GM18519 (cell line): Measurements from ENCODE around the gene RNF214.
"Not testable (repeated sequence)": the region's sequence is repeated elsewhere in the genome, so short reads cannot be mapped to it uniquely, and the experiment has no call there.

Source experiments
- ATAC-seq: cut with Tn5 transposase; IDR thresholded peaks from one replicate; pipeline ENCODE4 v1.9.1; 2021; ENCODE audit warnings: mild to moderate bottlenecking, moderate library complexity; ENCODE audit not compliant: unreplicated experiment, low FRiP score

The RNF214 gene

DNA sequence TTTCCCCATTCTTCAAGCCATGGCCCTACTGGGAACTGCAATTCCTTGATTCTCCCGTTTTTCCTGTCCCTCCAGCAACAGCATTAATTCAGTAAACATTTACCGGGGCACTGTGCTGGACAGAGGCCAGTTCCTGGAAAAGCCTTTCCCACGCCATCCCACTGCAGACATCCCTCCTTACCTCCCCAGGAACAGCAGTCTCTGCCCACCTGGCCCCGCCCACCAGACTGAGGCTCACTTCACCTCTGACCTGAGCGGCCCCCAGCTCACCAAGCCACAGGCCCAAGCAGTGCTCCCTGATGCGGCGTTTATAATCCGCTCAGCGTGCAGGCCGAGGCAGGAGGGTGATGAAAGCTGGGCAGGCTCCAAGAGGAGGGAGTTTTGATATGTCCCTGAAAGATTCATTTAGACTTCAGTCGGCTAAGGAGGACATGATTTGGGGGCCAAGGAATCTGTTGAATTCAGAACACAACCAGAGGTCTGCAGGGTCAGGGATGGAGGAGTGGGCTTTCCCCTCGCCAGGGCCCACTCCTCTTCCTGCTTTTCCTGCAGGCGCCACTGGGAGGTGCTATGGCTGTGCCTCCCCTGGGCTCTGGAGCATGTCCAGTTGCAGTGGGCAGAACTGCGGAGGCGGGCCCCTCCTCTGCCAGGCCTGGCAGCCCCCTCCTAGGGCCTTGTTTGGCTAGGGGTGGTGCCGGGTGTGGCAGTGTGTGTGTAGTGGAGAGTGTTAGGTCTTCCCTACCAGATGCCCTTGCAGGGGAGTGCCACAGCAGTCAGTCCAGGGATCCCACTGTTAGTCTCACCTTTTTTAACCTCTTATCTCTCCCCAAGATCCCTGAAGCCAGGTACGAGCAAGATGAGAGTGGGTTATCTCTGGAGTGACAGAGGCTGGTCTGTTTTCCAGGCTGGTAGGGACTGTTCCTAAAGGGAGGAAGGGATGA is 34.7 kb upstream of the RNF214 start:
- ATAC-seq: no peak

DNA sequence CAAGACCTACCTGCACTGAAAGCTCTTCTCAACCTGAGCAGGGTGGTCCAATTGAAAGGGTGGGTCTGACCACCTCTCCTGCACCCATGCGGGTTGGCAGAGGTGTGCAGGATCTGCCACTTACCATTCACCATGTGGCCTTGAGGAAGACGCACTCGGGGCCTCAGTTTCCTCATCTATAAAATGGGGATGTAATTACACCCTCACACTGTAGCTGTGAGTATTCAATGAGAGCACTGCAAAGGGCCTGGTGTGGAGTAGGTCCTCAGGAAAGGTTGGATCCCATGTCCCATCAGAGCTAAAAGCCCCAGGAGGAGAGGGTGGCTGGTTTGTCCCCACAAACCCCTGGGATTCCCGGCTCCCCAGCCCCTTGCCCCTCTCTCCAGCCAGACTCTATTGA is 33.9 kb upstream of the RNF214 start:
- no peak for ATAC-seq

DNA sequence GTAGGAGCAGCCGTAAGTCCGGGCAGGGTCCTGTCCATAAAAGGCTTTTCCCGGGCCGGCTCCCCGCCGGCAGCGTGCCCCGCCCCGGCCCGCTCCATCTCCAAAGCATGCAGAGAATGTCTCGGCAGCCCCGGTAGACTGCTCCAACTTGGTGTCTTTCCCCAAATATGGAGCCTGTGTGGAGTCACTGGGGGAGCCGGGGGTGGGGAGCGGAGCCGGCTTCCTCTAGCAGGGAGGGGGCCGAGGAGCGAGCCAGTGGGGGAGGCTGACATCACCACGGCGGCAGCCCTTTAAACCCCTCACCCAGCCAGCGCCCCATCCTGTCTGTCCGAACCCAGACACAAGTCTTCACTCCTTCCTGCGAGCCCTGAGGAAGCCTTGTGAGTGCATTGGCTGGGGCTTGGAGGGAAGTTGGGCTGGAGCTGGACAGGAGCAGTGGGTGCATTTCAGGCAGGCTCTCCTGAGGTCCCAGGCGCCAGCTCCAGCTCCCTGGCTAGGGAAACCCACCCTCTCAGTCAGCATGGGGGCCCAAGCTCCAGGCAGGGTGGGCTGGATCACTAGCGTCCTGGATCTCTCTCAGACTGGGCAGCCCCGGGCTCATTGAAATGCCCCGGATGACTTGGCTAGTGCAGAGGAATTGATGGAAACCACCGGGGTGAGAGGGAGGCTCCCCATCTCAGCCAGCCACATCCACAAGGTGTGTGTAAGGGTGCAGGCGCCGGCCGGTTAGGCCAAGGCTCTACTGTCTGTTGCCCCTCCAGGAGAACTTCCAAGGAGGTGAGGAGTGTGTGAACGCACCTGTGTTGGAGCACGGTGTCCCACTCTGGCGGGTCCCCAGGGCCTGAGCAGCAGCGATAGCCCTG is 33.2 kb upstream of the RNF214 start, which contains the start of gene TAGLN:
Gene TAGLN (plus strand): TSS at position 318 of the 863 bp plus-strand sequence. CDS start 3,644 bp downstream, outside the sequence.
- ATAC-seq: no peak

DNA sequence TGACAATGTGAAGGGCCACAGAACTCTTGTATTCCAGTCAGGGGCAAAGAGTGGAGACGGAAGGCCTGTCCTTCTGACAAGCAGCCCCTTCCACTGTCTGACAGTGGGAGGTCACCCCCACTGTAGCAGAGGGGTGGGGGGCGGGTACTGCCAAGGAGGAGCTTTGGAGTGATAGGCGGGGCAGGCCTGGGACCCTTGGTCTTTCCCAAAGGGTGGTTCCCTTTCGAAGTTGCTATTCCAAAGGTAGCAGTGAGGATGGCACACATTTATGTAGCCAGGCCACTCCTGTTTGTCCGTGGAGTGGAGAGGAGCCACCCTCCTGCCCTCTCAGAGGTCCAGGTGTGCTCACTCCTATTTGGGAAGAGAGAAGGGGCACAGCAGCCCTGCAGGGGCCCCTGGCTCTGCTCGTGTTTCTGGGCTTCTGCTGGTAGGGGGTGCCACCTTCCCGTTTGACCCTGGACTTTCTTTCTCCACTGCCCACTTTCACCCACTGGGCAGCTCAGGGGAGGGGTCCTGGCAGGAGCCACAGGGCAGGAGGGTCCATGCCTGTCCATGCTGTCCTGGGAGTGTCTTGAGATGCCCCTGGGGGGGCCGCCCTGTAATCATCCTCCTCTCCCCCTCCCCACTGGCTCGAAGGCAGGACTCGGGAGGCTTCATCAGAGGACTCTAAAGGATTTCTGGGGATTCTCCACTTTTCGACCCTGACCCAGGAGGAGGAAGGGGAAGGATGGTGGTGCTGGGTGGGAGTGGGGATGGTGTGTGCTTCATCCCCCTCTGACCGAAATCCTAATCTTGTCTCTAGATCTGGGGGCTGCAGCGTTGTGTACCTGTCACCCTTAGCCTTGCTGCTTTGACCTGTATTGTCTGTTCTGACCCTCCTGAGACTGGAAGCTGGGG is 32.3 kb upstream of the RNF214 start:
- no peak for ATAC-seq

DNA sequence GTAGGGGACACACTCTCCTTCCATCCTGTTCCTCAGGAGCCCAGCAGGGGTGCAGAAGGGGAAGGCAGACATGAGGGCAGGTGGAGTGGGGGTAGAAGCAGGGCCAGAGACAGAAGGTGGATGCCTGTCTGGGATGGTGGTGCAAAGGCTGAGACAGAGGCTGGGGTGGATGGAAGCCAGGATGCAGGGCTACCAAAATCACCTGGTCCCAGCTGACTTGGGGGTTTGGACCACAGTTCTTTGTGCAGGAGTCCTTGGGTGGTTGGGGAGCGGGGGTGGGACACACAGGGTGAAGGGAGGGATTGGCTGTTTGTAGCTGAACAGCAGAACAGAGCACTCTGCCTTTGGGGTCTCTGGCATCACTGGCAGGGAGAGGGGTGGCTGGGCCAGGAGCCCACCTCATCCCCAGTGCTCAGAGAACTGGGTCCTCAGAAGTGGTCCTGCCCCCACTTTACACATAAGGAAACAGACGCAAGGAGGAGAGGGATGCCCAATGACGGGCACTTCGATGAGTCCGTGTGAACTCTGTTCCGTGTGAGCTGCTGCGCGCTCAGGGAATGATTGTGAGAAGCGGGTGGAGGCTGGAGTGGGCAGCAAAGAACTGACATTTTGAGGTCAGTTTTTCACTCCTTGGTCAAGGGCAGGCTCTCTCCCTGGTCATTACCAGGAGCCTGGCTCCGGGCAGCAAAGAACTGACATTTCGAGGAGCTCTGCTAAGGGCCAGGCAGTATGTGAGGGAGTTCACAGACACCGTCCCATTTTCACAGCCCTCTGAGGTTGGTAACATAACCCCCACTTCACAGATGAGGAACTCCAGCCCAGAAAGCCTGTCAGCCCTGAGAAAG is 31.4 kb upstream of the RNF214 start:
- no peak for ATAC-seq

DNA sequence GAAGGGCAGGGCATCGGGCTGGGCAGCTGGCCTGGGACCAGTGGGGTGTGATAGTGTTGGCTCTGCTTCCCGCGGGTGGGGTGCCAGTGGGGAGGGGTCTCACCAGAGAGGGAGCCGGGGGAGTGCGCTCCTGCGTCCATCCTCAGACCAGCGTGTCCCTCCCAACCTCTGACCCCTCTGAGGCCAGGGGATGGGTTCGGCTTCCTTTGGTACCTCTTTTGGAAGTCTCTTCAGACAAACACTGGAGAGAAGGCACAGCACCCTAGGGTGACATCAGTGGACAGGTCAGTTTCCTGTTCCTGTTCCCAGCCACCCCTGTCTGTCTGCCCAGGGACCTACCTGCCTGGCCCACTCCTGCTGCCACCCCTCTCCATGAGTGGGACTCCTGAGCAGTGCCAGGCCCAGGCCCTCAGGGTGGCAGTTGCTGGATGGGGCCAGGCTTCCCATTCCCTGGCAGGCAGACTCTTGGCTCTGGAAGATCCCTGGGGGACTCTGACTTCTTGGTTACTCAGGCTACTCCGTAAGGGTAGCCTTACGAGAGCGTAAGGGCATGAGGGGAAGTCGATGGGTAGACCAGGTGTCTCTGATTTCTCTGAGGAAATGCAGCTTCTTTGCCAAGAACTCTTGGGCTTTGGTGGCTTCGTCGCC is 30.7 kb upstream of the RNF214 start:
- no peak for ATAC-seq

DNA sequence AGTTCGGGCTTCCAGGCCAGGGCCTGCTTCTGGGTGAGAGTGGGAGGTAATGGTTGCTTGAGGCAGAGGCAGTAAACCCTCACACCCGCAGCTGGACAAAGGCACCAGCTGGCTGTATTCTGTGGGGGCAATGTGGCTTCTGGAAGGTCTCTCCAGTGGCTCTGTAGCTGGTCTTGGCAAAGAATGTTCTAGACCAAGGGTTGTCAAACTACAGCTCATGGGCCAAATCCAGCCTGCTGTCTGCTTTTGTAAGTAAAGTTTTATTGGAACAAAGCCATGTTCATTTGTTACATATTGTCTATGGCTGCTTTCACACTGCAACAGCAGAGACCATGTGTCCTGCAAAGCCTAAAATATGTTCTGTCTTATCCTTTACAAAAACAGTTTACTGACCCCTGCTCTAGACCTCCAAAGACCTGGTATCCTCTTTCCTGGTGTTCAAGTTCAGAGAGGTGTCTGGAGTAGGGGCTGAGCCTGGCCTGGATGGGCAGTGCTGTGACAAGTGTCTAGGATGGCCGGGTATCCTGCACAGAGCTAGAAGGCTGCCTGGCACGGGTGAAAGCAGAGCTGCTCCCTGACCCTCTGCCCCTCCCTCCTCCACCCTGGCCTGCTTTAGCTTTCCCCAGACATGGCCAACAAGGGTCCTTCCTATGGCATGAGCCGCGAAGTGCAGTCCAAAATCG is 29.9 kb upstream of the RNF214 start:
- ATAC-seq: no peak

DNA sequence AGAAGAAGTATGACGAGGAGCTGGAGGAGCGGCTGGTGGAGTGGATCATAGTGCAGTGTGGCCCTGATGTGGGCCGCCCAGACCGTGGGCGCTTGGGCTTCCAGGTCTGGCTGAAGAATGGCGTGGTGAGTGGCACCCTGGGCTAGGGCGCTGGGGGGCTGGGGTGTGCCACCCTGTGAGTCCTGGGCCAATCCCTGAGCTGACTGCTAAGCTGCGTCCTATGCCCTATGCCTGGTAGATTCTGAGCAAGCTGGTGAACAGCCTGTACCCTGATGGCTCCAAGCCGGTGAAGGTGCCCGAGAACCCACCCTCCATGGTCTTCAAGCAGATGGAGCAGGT is 29.4 kb upstream of the RNF214 start:
- no peak for ATAC-seq

DNA sequence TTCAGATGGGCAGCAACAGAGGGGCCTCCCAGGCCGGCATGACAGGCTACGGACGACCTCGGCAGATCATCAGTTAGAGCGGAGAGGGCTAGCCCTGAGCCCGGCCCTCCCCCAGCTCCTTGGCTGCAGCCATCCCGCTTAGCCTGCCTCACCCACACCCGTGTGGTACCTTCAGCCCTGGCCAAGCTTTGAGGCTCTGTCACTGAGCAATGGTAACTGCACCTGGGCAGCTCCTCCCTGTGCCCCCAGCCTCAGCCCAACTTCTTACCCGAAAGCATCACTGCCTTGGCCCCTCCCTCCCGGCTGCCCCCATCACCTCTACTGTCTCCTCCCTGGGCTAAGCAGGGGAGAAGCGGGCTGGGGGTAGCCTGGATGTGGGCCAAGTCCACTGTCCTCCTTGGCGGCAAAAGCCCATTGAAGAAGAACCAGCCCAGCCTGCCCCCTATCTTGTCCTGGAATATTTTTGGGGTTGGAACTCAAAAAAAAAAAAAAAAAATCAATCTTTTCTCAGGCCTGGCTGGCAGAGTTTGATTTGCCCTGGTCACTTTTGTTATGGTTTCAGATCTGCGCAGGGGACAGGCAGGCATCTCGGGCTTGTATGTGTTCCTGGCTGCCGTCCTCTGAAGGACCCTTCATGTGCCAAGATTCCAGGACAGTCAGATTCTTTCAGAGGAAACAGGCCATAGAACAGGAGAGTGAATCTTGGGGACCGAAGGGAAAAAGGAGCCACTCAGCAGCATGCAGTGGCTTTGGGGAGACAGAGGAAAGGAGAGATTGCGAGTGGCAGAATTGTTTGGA is 28.0 kb upstream of the RNF214 start:
- no peak for ATAC-seq

DNA sequence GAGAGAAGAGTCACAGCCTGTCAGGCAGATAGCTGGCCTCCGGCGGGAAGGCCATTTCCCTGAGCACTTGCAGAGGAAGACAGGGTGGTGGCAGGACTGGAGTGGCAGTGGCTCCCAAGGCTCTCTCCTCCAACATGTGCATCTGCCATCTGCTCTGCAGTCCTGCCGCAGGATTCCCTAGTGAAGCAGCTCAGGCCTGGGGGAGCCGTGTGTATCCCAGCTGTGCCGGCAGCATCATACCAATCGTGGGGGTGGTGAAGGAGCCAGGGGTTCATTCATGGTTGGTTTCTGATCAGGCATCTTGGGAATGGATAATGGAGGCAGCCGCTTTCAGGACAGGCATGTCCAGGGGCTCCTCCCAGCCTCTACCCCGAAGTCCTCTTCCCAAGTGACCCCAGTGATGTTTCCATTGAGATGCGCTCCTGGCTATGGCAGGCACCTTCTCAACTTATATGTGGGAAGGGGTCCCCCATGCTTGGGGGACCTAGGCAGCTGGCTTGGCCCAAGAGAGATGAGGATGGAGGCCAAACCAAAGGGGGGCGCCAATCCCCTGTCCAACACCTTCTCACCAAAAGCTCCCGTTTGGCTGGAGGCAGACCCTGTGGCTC is 27.2 kb upstream of the RNF214 start:
- no peak for ATAC-seq

DNA sequence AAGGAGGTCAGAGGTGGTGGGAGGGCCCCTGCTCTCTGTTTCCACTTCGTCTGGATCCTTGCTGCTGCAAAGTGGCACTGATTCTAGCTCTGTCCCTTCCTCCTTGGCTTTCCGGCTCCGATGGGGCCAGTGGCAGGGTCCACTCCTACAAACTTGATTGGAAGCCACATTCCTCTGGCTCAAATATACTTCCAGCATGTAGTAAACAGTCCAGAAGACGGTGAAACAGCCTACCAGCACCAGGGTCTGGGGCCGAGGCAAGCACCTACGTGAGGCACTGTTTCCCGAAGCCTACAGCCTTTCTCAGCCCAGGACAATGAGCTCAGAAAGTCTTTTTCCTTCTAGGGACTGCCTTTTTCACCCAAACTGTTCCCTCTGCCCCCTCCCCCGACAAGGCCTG is 26.4 kb upstream of the RNF214 start:
- ATAC-seq: not testable (repeated sequence)

DNA sequence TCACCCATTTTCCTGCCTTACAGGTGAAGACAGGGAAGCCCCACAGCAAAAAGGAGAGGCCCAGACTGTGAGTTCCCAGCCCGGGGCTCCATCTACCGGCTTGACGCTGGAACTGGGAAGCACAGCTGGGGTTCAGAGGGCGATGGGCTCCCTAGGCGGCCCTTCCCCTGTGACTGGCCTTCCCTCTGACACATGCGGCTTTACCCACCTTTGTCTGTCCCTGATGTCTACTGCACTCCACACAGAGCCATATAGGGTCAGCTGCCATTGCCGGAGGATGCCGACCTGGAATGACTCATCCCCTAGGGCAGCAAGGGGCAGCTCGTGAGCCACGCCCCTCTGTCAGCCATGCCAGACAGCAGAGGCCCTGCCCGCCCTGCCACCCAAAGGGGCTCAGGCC is 25.6 kb upstream of the RNF214 start:
- ATAC-seq: not testable (repeated sequence)

DNA sequence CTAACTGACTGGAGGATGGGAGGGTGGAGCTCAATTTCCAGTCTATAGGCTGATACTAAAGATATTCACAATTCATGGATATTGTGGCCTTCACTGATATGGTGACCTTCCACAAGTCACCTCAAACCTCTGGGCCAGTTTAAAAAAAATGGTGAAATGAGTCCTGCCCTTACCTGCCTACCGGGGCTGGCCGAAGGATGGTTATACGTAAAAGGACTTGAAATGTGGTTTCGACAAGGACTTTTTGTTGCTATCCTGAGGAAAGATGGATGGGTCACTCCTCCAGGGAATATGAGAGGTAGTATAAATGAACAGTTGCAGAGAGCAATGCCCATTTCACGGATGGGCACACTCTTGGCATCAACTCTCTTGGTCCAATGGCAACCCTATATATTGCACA is 25.0 kb upstream of the RNF214 start:
- not testable (repeated sequence) for ATAC-seq

DNA sequence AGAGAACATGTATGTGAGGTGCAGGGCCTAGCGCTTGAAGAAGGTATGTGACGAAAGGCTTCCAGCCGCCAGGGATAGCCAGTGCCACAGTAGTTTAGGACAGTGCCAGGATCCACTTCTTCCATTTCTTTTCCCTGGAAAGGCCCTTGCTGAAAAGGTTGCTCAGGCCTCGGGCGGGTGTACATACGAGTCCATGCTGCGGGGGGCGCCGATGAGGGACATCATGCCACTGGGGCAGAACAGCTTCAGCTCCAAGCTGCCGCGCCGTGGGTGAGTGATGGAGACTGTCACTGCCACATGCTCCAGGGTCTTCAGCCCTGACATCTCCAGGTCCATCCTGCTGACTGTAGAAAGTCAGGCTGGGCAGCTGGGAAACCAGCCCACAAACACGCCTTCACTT is 23.8 kb upstream of the RNF214 start:
- not testable (repeated sequence) for ATAC-seq

DNA sequence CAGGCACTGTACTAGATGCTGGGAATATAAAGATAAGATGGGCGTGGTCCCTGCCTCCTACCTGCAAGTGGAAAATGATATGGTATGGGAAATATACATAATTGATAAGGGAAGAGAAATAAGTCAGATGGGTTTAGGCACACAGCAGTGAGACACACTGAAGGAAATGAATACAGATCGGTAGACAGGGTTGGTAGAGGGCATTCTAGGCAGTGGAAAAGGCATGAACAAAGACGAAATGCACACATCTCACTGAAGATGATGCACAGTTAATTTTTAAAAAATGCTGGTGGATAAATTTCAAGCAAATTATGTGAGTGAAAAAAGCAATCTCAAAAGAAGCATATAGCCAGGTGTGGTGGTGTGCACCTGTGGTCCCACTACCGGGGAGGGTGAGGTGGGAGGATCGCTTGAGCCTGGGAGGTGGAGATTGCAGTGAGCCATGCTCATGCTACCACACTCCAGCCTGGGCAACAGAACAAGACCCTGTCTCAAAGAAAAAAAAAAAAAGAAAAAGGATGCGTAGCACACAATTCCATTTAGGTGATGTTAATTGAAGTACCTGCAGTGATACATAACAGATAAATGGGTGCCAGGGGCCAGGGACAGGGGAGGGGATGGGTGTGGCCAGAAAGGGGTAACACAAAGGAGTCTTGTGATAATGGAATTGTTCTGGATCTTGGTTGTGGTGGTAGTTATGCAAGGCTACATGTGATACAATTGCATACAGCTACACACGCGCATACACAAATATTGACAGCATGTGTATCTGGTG is 22.9 kb upstream of the RNF214 start:
- ATAC-seq: not testable (repeated sequence)

DNA sequence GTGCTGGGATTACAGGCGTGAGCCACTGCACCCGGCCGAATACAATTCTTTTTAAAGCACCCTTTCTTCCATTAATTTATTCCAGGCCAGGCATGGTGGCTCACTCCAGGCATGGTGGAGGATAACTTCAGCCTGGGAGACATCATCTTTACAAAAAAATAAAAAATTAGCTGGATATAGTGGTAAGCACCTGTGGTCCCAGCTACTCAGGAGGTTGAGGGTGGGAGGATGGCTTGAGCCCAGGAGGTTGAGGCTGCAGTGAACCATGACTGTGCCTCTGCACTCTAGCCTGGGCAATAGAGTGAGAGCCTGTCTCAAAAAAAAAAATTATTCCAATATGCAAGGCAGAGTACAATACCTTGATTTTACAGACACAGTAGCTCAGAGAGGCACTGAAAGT is 21.9 kb upstream of the RNF214 start:
- no peak for ATAC-seq
